IPS-NIHi11 (cell line): ENCODE measurements around the gene ARSA.
A peak's percentile ranks its signal among the peaks of the same experiment; 100 is the strongest.

Source experiments
- DNase-seq: peaks from one replicate; pipeline ENCODE4 v3.0.0; 2012; ENCODE audit warnings: mixed read lengths, low spot score

Gene ARSA

DNA sequence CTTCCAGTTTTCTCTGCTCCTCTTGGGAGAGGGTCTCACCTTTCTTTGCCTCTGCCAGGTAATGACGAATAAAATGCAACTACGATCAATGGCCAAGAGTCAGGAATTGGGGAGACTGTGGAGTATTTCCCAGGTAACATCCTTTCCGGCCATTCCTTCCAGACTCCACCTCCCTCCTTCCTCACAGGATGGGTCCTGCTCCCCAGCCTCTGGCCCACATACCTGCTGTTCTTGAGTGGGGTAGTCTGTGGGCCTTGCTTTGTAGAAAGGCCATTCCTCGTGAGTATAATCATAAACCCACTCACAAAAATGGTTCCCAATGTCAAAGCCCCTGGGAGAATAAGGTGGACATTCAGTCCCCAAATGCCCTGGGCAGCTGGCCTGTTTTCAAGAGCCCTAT, 48.2 kb downstream of the ARSA start:
- no peak for DNase-seq

DNA sequence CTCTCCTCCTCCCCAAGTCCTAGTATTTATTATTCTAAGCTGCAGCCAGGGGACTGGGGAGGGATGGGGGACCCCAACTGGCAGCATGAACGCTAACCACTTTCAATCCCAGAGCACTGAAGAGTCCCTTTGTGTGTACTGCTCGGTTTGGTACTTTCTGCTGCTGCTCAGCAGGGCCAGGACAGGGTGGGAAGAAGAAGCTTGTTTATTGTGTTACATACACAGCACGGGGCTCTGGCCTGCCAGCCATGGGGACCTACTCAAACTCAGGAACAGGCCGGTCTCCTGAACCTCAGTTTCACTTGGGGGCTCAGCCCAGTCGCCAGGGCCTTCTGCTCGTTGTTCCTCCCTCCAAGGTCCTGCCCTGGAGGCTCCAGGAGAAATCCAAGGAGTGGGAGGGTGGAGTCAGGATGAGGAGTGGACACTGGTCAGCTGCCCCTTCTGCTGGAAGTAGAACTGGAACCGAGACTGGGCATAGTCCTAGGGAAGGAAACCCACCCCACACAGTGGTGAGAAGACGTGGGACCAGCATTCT, 49.1 kb downstream of the ARSA start:
- no peak for DNase-seq

DNA sequence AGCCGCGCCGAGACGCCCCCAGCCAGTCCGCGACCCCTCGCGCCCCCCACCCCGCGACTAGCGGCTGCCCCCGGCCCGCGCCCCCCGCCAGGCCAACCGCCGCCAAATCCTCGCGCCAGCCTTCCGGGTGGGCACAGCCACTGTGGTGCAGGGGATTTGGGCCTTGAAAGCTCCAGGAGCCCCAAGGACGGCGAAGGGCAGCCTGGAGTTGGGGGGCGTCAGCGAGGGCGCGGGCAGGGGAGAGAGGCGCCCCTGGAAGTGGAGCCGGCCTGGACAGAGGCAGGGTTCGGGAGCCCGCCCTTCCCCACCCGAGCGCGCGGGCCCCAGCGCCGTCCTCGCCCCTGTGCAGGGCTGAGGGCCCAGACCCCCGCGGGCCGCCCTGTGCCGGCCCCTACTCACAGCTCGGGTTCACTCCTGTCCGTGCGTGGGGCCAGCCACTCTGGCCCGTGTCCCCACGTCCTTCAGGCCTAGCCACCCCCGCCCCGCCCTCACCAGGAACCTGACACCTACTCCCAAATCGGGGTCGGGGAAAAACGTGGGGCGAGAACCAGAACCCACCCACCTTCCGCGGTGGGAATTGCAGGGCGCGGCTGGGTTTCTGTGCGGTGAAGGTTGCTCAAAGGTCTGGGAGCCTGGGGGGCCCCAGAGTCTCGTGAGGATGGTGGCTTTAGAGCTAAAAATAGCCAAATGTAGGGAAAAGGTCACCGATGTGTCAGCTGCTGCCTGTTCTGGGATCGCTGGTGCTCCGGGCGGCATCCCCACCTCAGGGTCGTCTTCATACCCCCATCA, 49.8 kb downstream of the ARSA start, which contains the start of gene CPT1B:
Gene CPT1B, minus strand, starts transcription at position 441 of the 789 bp plus-strand sequence. CDS start 512 bp downstream, outside the sequence.
- peak; percentile 34 for DNase-seq

DNA sequence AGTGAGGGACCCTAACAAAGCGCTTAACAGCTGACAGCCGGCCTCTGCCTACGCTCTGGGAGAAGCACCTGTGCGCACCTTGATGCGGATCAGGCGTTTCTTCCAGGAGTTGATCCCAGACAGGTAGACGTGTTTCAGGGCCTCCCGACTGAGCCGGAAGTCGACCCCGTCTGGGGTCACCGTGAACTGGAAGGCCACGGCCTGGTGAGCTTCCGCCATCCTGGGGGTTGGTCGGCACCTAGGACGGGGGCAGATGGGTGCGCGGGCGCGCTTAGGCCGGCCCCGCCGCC, 50.3 kb downstream of the ARSA start:
- DNase-seq = no peak

DNA sequence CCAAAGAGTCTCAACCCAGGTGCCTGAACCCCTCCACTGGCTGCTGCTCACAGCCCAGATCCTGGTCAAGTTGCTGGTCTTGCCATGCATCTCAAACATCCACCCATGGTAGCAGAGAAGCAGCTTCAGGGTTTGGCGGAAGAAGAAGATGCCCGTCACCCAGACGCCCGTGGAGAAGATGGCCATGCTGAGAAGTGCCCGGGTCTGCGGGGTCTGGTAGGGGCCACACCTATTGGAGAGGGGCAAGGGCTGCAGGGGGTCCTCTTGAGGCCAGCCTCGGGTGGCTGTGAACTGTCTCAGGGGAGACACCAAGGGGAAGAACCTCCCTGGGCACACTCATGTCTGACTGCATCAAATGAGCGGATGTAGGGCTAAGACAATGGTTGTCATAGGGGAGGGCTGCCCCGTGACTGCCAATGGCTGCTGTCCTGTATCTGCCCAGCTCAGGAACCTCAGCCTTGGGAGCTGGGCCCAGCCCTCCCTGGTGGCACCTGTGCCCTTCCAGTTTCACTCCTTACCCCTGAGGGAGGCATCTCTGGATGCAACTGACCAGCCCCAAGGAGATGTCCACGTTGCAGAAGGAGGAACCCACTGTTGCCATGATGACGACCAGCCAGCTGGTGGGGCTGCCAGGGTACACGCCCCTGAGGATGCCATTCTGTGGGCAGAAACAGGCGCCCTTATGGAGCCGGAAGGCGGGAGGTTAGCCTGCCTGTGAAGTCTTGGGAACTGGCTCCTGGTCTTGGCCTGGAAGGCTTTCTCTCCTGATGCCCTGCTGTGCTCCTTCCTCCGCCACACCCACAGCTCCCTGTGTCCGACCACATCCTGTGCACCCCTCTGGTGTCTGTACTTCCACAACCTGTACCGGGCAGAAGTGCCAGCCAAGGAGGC, 50.9 kb downstream of the ARSA start:
- no peak for DNase-seq

DNA sequence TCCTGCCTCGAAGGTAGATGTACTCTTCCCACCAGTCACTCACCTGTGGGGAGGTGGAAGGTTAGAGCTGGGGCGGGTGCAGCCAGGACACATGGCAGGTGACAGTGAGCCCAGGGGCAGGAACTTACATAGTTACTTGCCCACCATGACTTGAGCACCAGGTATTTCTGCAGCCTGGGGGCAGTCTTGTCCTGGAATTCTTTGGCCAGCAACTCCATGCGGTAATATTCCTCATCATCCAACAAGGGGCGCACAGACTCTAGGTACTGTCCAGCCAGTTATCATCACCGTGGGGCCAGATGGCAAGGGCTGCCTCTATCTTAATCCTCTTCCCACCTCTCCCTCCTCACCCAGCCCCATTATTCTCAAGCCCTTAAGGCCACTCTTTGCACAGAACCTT, 51.9 kb downstream of the ARSA start:
- DNase-seq = no peak

DNA sequence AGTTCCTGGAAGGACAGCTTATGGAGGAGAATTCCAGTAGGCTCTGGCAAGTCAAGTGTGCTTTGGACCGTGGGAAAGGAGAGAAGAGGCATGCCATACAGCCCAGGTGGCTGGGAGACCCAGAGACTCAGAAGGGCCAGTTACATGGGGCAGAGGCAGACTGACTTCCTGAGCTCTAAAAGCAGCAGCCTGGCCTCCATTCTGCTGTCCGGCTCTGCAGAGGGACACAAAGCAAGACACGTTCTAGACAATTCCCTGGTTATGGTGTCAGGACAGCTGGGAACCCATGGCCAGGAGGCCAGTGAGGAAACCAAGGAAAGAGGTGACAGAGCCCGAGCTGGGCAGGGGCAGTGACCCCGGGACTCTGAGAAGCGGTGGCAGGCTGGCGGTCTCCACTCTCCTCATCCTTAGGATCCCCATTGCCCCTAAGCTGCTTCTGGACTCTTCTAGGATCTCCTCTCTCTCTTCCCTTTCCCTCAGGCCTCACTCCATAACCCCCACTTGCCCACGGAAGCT, 52.5 kb downstream of the ARSA start:
- no peak for DNase-seq
